Vagina (tissue), 2 donors: ENCODE data around the gene PHRF1. TPM values are rescaled to one million over a fixed set of nuclear protein-coding genes. Genes with fewer than 3 reads are reported as not detected.

ENCODE experiments used
- DNase-seq, 2 donors: peaks; one replicate each; pipeline ENCODE4 v3.0.0-alpha.2; 2017; ENCODE audit errors: extremely low spot score in 2 of 2
- H3K27ac ChIP-seq: fragments of 200-600 bp; sonication (generic); one replicate; pipeline ENCODE4 v1.5.1; 2019
- H3K27me3 ChIP-seq: fragments of 200-600 bp; sonication (generic); one replicate; pipeline ENCODE4 v1.5.1; 2019
- H3K36me3 ChIP-seq, 2 donors: fragments of 200-600 bp; sonication (generic); one replicate each; pipeline ENCODE4 v1.5.1; 2017 to 2019
- H3K4me1 ChIP-seq: fragments of 200-600 bp; sonication (generic); one replicate; pipeline ENCODE4 v1.5.1; 2019
- H3K4me3 ChIP-seq, 2 donors: fragments of 200-600 bp; sonication (generic); 1 replicate in 1 of 2; 2 replicates in 1 of 2; pipeline ENCODE4 v1.5.1; 2016 to 2019
- H3K9me3 ChIP-seq: fragments of 200-600 bp; sonication (generic); one replicate; pipeline ENCODE4 v1.5.1; 2019
- CTCF ChIP-seq, 3 experiments: fragments of 450-650 bp in 2 of 3; fragments of 200-600 bp in 1 of 3; sonication (generic) in 1 of 3; IDR thresholded peaks; one replicate each; pipeline ENCODE4 v1.5.1; 2017 to 2019; ENCODE audit warnings: antibody characterized with exemption in 3 of 3, mild to moderate bottlenecking in 2 of 3, moderate library complexity in 2 of 3
- POLR2A ChIP-seq, 2 donors: fragments of 450-650 bp; IDR thresholded peaks; one replicate each; pipeline ENCODE4 v1.6.1; 2017; ENCODE audit warnings: antibody characterized with exemption in 2 of 2, mild to moderate bottlenecking in 2 of 2, moderate library complexity in 2 of 2
- POLR2AphosphoS5 ChIP-seq, 2 donors: sonication (generic); formaldehyde crosslinking; IDR thresholded peaks; one replicate each; pipeline ENCODE4 v1.9.0; 2017; ENCODE audit warnings: antibody characterized with exemption in 2 of 2, mild to moderate bottlenecking in 2 of 2, low read depth in 1 of 2; ENCODE audit not compliant: insufficient read depth in 1 of 2
- intact Hi-C: fragments of 100-400 bp; cut with DNase I; formaldehyde crosslinking; loops from one replicate; pipeline ENCODE4 v1.15.1; 2023
- total RNA-seq: library from RNA; depleted of rRNA; stranded (reverse); fragments of >200 nt; gene quantifications from one replicate; pipeline ENCODE4 v1.2.3, GENCODE V29; 2016

PHRF1 gene
- total RNA-seq, 1 donor from 2014 or later: 26.0 TPM

- H3K4me1 ChIP-seq: peaks cover 15% of the 10 kb centered on the region
- H3K36me3 ChIP-seq: peaks cover 0 to 53% of the 10 kb centered on the region in 2 donors
- no peak for DNase-seq
These were observed 8.0 kb downstream of the PHRF1 start for GRCh38 chr11:584287-584686.

GRCh38 chr11:586376-587316, 10.4 kb downstream of the PHRF1 start:
- no peak for DNase-seq
- H3K27me3 ChIP-seq: no peaks in the 10 kb centered on the region
- intact Hi-C loops: no loop called here
- peaks cover 0 to 71% of the 10 kb centered on the region in 2 donors for H3K36me3 ChIP-seq
- no peaks in the 10 kb centered on the region for H3K9me3 ChIP-seq
- no peaks in the 10 kb centered on the region for H3K4me1 ChIP-seq
- H3K27ac ChIP-seq: no peak overlapping the region
- TF ChIP-seq POLR2AphosphoS5 (IDR thresholded peaks at IDR 0.05; ENCODE audit: insufficient read depth in 1 of 2, low read depth in 1 of 2): no peak
- TF ChIP-seq POLR2A (IDR thresholded peaks at IDR 0.05): no peak
- no peak for TF ChIP-seq CTCF (IDR thresholded peaks at IDR 0.05)
- H3K4me3 ChIP-seq: no peak overlapping the region

More at GRCh38 chr11:584287-584686, 8.0 kb downstream of the PHRF1 start:
- H3K4me3 ChIP-seq: no peak overlapping the region
- H3K27me3 ChIP-seq: no peaks in the 10 kb centered on the region
- no peak overlapping the region for H3K27ac ChIP-seq
- TF ChIP-seq CTCF (IDR thresholded peaks at IDR 0.05) (no peak), POLR2A (IDR thresholded peaks at IDR 0.05) (no peak)
- intact Hi-C loops: no loop called here
- H3K9me3 ChIP-seq: no peaks in the 10 kb centered on the region

GRCh38 chr11:587546-587945, 11.3 kb downstream of the PHRF1 start:
- Histone ChIP-seq H3K27ac (no peak overlapping the region), H3K4me1 (no peaks in the 10 kb centered on the region), H3K27me3 (no peaks in the 10 kb centered on the region), H3K36me3 (peaks cover 0 to 76% of the 10 kb centered on the region in 2 donors), H3K9me3 (no peaks in the 10 kb centered on the region), H3K4me3 (no peak overlapping the region)
- DNase-seq: no peak
- intact Hi-C loops: no loop called here
- TF ChIP-seq POLR2AphosphoS5 (IDR thresholded peaks at IDR 0.05; ENCODE audit: insufficient read depth in 1 of 2, low read depth in 1 of 2) (no peak), CTCF (IDR thresholded peaks at IDR 0.05) (no peak), POLR2A (IDR thresholded peaks at IDR 0.05) (no peak)

- TF ChIP-seq POLR2AphosphoS5 (IDR thresholded peaks at IDR 0.05; ENCODE audit: insufficient read depth in 1 of 2, low read depth in 1 of 2) (no peak), CTCF (IDR thresholded peaks at IDR 0.05) (no peak), POLR2A (IDR thresholded peaks at IDR 0.05) (no peak)
- no peak overlapping the region for H3K4me3 ChIP-seq
- H3K36me3 ChIP-seq: peaks cover 0 to 76% of the 10 kb centered on the region in 2 donors
- intact Hi-C loops: no loop called here
- H3K27ac ChIP-seq: no peak overlapping the region
- no peaks in the 10 kb centered on the region for H3K9me3 ChIP-seq
- no peak for DNase-seq
- H3K4me1 ChIP-seq: no peaks in the 10 kb centered on the region
- no peaks in the 10 kb centered on the region for H3K27me3 ChIP-seq
These were observed 11.7 kb downstream of the PHRF1 start for GRCh38 chr11:587978-588380.

GRCh38 chr11:589798-590197, 13.5 kb downstream of the PHRF1 start:
- no peak overlapping the region for H3K27ac ChIP-seq
- no peaks in the 10 kb centered on the region for H3K9me3 ChIP-seq
- H3K27me3 ChIP-seq: no peaks in the 10 kb centered on the region
- H3K4me3 ChIP-seq: no peak overlapping the region
- no peak for DNase-seq
- intact Hi-C loops: no loop called here
- H3K4me1 ChIP-seq: no peaks in the 10 kb centered on the region
- no peak for TF ChIP-seq CTCF (IDR thresholded peaks at IDR 0.05)
- TF ChIP-seq POLR2AphosphoS5 (IDR thresholded peaks at IDR 0.05; ENCODE audit: insufficient read depth in 1 of 2, low read depth in 1 of 2): no peak
- TF ChIP-seq POLR2A (IDR thresholded peaks at IDR 0.05): no peak
- peaks cover 0 to 80% of the 10 kb centered on the region in 2 donors for H3K36me3 ChIP-seq
